ENCODE data around the gene PDX1.

The PDX1 gene

GRCh38 chr13:27929868-27930267, 10.1 kb downstream of the PDX1 start:
- no peak for TF ChIP-seq CTCF (IDR thresholded peaks at IDR 0.05)
- H3K9me3 ChIP-seq (ENCODE audit: control insufficient read depth, low read length), result no peaks in the 10 kb centered on the region
- H3K4me3 ChIP-seq (ENCODE audit: low read depth, low read length), result no peak overlapping the region
- no peak overlapping the region for H2AFZ ChIP-seq
- H3K4me1 ChIP-seq, result no peaks in the 10 kb centered on the region
- H3K79me2 ChIP-seq, result no peaks in the 10 kb centered on the region
- H3K9ac ChIP-seq, result no peak overlapping the region
- H3K4me2 ChIP-seq (ENCODE audit: low read length), result no peak overlapping the region
- no peak overlapping the region for H3K27ac ChIP-seq
- no peaks in the 10 kb centered on the region for H3K36me3 ChIP-seq (ENCODE audit: control insufficient read depth, insufficient read depth, low read length)
- H3K27me3 ChIP-seq (ENCODE audit: control insufficient read depth, insufficient read depth, low read length), result peaks cover 21% of the 10 kb centered on the region

GRCh38 chr13:27933118-27933517, 13.3 kb downstream of the PDX1 start:
- no peak overlapping the region for H3K9ac ChIP-seq
- H3K9me3 ChIP-seq (ENCODE audit: control insufficient read depth, low read length), result no peaks in the 10 kb centered on the region
- no peaks in the 10 kb centered on the region for H3K36me3 ChIP-seq (ENCODE audit: control insufficient read depth, insufficient read depth, low read length)
- H3K4me3 ChIP-seq (ENCODE audit: low read depth, low read length), result no peak overlapping the region
- peaks cover 11% of the 10 kb centered on the region for H3K27me3 ChIP-seq (ENCODE audit: control insufficient read depth, insufficient read depth, low read length)
- no peak overlapping the region for H2AFZ ChIP-seq
- H3K4me2 ChIP-seq (ENCODE audit: low read length), result no peak overlapping the region
- no peak overlapping the region for H3K27ac ChIP-seq
- TF ChIP-seq CTCF (IDR thresholded peaks at IDR 0.05), result no peak
- no peaks in the 10 kb centered on the region for H3K79me2 ChIP-seq
- no peaks in the 10 kb centered on the region for H3K4me1 ChIP-seq

DNA sequence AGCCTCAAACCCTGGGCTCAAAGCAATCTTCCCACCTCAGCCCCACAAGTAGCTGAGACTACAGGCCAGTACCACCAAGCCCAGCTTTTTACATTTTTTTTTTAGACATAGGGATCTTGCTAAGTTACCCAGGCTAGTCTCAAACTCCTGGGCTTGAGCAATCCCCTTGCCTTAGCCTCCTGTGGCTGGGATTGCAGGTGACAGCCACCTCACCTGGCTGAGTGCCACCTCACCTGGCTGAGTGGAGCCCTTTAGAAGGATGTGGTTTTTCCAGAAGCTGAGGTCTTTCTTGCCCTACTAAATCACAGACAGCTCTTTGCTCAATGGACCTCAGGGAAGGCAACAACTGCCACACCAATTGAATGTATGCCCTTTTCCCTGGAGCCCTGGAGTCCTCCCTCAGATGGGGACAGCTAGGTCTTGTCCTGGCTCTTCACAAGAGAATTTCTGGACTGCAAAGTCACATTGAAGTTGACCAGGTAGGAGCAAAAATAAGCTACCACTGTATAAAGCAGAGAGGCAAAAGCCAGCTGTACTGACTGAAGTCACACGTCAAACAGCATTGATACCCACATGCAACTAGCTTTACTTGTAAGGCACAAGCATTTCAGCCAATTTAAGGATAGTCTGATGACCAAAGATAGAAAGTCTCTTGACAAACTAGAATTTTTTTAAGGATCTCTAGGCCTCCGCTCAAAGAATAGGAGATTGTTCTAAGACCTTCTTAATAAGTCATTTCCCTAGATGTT, 14.0 kb downstream of the PDX1 start:
- no peak overlapping the region for H3K9ac ChIP-seq

GRCh38 chr13:27942972-27943371, 23.2 kb downstream of the PDX1 start:
- no peak for TF ChIP-seq CTCF (IDR thresholded peaks at IDR 0.05)
- no peaks in the 10 kb centered on the region for H3K4me1 ChIP-seq
- H2AFZ ChIP-seq, result no peak overlapping the region
- no peaks in the 10 kb centered on the region for H3K9me3 ChIP-seq (ENCODE audit: control insufficient read depth, low read length)
- no peak overlapping the region for H3K4me3 ChIP-seq (ENCODE audit: low read depth, low read length)
- no peaks in the 10 kb centered on the region for H3K79me2 ChIP-seq
- H3K4me2 ChIP-seq (ENCODE audit: low read length), result no peak overlapping the region
- H3K27me3 ChIP-seq (ENCODE audit: control insufficient read depth, insufficient read depth, low read length), result no peaks in the 10 kb centered on the region
- H3K36me3 ChIP-seq (ENCODE audit: control insufficient read depth, insufficient read depth, low read length), result no peaks in the 10 kb centered on the region
- H3K27ac ChIP-seq, result no peak overlapping the region
- H3K9ac ChIP-seq, result no peak overlapping the region

More for the DNA sequence above, 14.0 kb downstream of the PDX1 start:
- Histone ChIP-seq H3K4me1 (no peaks in the 10 kb centered on the region), H3K9me3 (ENCODE audit: control insufficient read depth, low read length) (no peaks in the 10 kb centered on the region), H3K36me3 (ENCODE audit: control insufficient read depth, insufficient read depth, low read length) (no peaks in the 10 kb centered on the region), H3K27me3 (ENCODE audit: control insufficient read depth, insufficient read depth, low read length) (peaks cover 6% of the 10 kb centered on the region), H2AFZ (no peak overlapping the region), H3K4me2 (ENCODE audit: low read length) (no peak overlapping the region), H3K27ac (no peak overlapping the region), H3K4me3 (ENCODE audit: low read depth, low read length) (no peak overlapping the region), H3K79me2 (no peaks in the 10 kb centered on the region)
- TF ChIP-seq CTCF (IDR thresholded peaks at IDR 0.05), result no peak

Data from parathyroid adenoma (tissue), 2 donors.